ENCODE data around the gene MRC2. TPM values are rescaled to one million over a fixed set of nuclear protein-coding genes. Genes with fewer than 3 reads are reported as not detected.
"Not testable (repeated sequence)": the region's sequence is repeated elsewhere in the genome, so short reads cannot be mapped to it uniquely, and the experiment has no call there.

MRC2 gene
- total RNA-seq, 1 experiment from 2014 or later = 34.3 TPM

DNA sequence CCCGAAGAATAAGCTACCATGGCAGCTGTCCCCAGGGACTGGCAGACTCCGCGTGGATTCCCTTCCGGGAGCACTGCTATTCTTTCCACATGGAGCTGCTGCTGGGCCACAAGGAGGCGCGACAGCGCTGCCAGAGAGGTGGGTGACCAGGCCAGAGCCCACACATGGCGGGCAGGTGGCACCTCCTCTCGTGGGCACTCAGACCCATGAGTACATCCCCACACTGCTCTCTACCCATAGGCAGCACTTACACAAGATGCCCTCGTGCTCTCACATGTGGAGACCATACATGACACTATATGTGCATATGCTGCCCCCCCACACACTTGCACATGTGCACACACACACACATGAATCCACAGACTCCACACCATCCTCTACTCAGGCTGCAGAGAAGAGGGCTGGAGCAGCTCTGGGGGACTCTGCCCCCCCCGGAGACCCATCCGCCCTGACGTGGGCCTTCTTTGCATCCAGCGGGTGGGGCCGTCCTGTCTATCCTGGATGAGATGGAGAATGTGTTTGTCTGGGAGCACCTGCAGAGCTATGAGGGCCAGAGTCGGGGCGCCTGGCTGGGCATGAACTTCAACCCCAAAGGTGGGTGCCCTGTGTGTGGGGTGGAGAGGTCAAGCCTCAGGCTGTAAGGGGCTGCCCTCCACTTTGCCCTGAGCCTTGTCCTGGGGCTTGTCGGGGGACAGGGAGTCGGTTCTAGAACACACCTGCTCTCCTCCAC lies 62.9 kb downstream of the MRC2 start:
- intact Hi-C loops (cut with micrococcal nuclease; ENCODE audit: unreplicated experiment) = loop anchor here (10.0 kb wide), 1 partner anchor 136 kb away; no protein-coding TSS in a partner anchor
- Histone ChIP-seq H3K4me3 (ENCODE audit: low read depth, low read length, poor library complexity, severe bottlenecking) (no peak overlapping the region), H3K9me3 (ENCODE audit: low read depth, low read length, poor library complexity, severe bottlenecking) (no peaks in the 10 kb centered on the region), H3K36me3 (ENCODE audit: insufficient read depth, low read length, poor library complexity, severe bottlenecking) (peaks cover 5% of the 10 kb centered on the region), H3K4me1 (ENCODE audit: insufficient read depth, low read length, poor library complexity, severe bottlenecking) (no peaks in the 10 kb centered on the region), H3K27ac (ENCODE audit: low read depth, low read length, poor library complexity, severe bottlenecking) (no peak overlapping the region), H3K27me3 (replicated peaks; ENCODE audit: insufficient read depth, low read depth, low read length, poor library complexity) (no peaks in the 10 kb centered on the region)
- TF ChIP-seq EZH2 (IDR thresholded peaks at IDR 0.05; ENCODE audit: borderline replicate concordance, low read depth, low read length, poor library complexity, severe bottlenecking) = no peak
- TF ChIP-seq, protein P1, sequence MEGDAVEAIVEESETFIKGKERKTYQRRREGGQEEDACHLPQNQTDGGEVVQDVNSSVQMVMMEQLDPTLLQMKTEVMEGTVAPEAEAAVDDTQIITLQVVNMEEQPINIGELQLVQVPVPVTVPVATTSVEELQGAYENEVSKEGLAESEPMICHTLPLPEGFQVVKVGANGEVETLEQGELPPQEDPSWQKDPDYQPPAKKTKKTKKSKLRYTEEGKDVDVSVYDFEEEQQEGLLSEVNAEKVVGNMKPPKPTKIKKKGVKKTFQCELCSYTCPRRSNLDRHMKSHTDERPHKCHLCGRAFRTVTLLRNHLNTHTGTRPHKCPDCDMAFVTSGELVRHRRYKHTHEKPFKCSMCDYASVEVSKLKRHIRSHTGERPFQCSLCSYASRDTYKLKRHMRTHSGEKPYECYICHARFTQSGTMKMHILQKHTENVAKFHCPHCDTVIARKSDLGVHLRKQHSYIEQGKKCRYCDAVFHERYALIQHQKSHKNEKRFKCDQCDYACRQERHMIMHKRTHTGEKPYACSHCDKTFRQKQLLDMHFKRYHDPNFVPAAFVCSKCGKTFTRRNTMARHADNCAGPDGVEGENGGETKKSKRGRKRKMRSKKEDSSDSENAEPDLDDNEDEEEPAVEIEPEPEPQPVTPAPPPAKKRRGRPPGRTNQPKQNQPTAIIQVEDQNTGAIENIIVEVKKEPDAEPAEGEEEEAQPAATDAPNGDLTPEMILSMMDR (conservative IDR thresholded peaks at IDR 0.05; ENCODE audit: low read depth, low read length) = no peak
- DNase-seq (ENCODE audit: low spot score) = no peak
- ChIA-PET POLR2A (ENCODE audit: low non-redundant PET) (no interaction called here), CTCF (no interaction called here)
- BruUV-seq (replicated peaks) = no TSS peak

DNA sequence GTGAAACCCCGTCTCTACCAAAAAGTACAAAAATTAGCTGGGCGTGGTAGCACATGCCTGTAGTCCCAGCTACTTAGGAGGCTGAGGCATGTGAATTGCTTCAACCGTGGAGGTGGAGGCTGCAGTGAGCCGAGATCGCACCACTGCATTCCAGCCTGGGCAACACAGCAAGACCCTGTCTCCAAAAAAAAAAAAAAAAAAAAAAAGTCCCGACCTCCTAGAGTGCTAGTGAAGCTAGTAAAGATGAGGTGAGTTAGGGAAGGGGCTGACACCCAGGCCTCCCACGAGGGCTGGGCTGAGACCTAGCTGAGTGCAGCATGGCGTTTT lies 64.1 kb downstream of the MRC2 start:
- H3K4me1 ChIP-seq (ENCODE audit: insufficient read depth, low read length, poor library complexity, severe bottlenecking); CTCF ChIA-PET; H3K4me3 ChIP-seq (ENCODE audit: low read depth, low read length, poor library complexity, severe bottlenecking); DNase-seq (ENCODE audit: low spot score); H3K9me3 ChIP-seq (ENCODE audit: low read depth, low read length, poor library complexity, severe bottlenecking); H3K27ac ChIP-seq (ENCODE audit: low read depth, low read length, poor library complexity, severe bottlenecking); H3K36me3 ChIP-seq (ENCODE audit: insufficient read depth, low read length, poor library complexity, severe bottlenecking); BruUV-seq (replicated peaks); H3K27me3 ChIP-seq (replicated peaks; ENCODE audit: insufficient read depth, low read depth, low read length, poor library complexity); POLR2A ChIA-PET (ENCODE audit: low non-redundant PET): not testable (repeated sequence)
- intact Hi-C loops (cut with micrococcal nuclease; ENCODE audit: unreplicated experiment) = loop anchor here (10.0 kb wide), 1 partner anchor 137 kb away; no protein-coding TSS in a partner anchor

DNA sequence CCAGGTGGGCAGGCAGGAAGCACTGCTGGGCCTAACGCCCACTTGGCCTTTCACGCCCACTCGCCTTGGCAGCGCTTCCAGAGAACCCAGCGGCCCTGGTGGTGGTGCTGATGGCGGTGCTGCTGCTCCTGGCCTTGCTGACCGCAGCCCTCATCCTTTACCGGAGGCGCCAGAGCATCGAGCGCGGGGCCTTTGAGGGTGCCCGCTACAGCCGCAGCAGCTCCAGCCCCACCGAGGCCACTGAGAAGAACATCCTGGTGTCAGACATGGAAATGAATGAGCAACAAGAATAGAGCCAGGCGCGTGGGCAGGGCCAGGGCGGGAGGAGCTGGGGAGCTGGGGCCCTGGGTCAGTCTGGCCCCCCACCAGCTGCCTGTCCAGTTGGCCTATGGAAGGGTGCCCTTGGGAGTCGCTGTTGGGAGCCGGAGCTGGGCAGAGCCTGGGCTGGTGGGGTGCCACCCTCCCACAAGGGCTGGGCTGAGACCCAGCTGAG lies 64.7 kb downstream of the MRC2 start:
- Histone ChIP-seq H3K27ac (ENCODE audit: low read depth, low read length, poor library complexity, severe bottlenecking) (no peak overlapping the region), H3K4me1 (ENCODE audit: insufficient read depth, low read length, poor library complexity, severe bottlenecking) (no peaks in the 10 kb centered on the region), H3K4me3 (ENCODE audit: low read depth, low read length, poor library complexity, severe bottlenecking) (no peak overlapping the region), H3K9me3 (ENCODE audit: low read depth, low read length, poor library complexity, severe bottlenecking) (no peaks in the 10 kb centered on the region), H3K36me3 (ENCODE audit: insufficient read depth, low read length, poor library complexity, severe bottlenecking) (peaks cover 5% of the 10 kb centered on the region), H3K27me3 (replicated peaks; ENCODE audit: insufficient read depth, low read depth, low read length, poor library complexity) (no peaks in the 10 kb centered on the region)
- ChIA-PET CTCF (no interaction called here), POLR2A (ENCODE audit: low non-redundant PET) (no interaction called here)
- no TSS peak for BruUV-seq (replicated peaks)
- intact Hi-C loops (cut with micrococcal nuclease; ENCODE audit: unreplicated experiment) = loop anchor here (10.0 kb wide), 1 partner anchor 137 kb away; no protein-coding TSS in a partner anchor
- no peak for TF ChIP-seq EZH2 (IDR thresholded peaks at IDR 0.05; ENCODE audit: borderline replicate concordance, low read depth, low read length, poor library complexity, severe bottlenecking)
- TF ChIP-seq, protein P1 (conservative IDR thresholded peaks at IDR 0.05; ENCODE audit: low read depth, low read length) = no peak
- DNase-seq (ENCODE audit: low spot score) = no peak
